ENCODE data around the gene LRCH1.

The LRCH1 gene

GRCh38 chr13:46639033-46639981 lies 86.3 kb downstream of the LRCH1 start:
- no peak for TF ChIP-seq CTCF (conservative IDR thresholded peaks at IDR 0.05; ENCODE audit: low read depth, low read length)
- Histone ChIP-seq H4K20me1 (ENCODE audit: insufficient read depth) (no peaks in the 10 kb centered on the region), H3K4me1 (ENCODE audit: low read depth, poor library complexity, severe bottlenecking) (peaks cover 15% of the 10 kb centered on the region), H3K27ac (no peak overlapping the region), H3K9ac (no peak overlapping the region), H3K79me2 (ENCODE audit: insufficient read depth, low read depth) (no peaks in the 10 kb centered on the region), H3K4me2 (no peak overlapping the region), H3K27me3 (ENCODE audit: insufficient read depth, low read depth) (no peaks in the 10 kb centered on the region), H3K4me3 (IDR thresholded peaks at IDR 0.05; ENCODE audit: insufficient read depth, low read depth, low read length) (no peak overlapping the region), H2AFZ (ENCODE audit: low read depth) (no peak overlapping the region), H3K36me3 (ENCODE audit: insufficient read depth) (no peaks in the 10 kb centered on the region)

- Histone ChIP-seq H3K79me2 (ENCODE audit: insufficient read depth, low read depth) (no peaks in the 10 kb centered on the region), H4K20me1 (ENCODE audit: insufficient read depth) (no peaks in the 10 kb centered on the region), H3K4me2 (no peak overlapping the region), H3K27ac (no peak overlapping the region), H3K4me3 (IDR thresholded peaks at IDR 0.05; ENCODE audit: insufficient read depth, low read depth, low read length) (no peak overlapping the region), H3K9ac (no peak overlapping the region), H3K27me3 (ENCODE audit: insufficient read depth, low read depth) (no peaks in the 10 kb centered on the region), H3K36me3 (ENCODE audit: insufficient read depth) (no peaks in the 10 kb centered on the region), H2AFZ (ENCODE audit: low read depth) (no peak overlapping the region), H3K4me1 (ENCODE audit: low read depth, poor library complexity, severe bottlenecking) (peaks cover 15% of the 10 kb centered on the region)
- no peak for TF ChIP-seq CTCF (conservative IDR thresholded peaks at IDR 0.05; ENCODE audit: low read depth, low read length)
Measured at GRCh38 chr13:46640843-46641242, 87.9 kb downstream of the LRCH1 start.

GRCh38 chr13:46641274-46642081 lies 88.5 kb downstream of the LRCH1 start:
- no peak overlapping the region for H3K27ac ChIP-seq
- H2AFZ ChIP-seq (ENCODE audit: low read depth) = no peak overlapping the region
- no peak for TF ChIP-seq CTCF (conservative IDR thresholded peaks at IDR 0.05; ENCODE audit: low read depth, low read length)
- no peak overlapping the region for H3K4me3 ChIP-seq (IDR thresholded peaks at IDR 0.05; ENCODE audit: insufficient read depth, low read depth, low read length)
- H3K4me1 ChIP-seq (ENCODE audit: low read depth, poor library complexity, severe bottlenecking) = peaks cover 15% of the 10 kb centered on the region
- no peaks in the 10 kb centered on the region for H3K79me2 ChIP-seq (ENCODE audit: insufficient read depth, low read depth)
- no peaks in the 10 kb centered on the region for H4K20me1 ChIP-seq (ENCODE audit: insufficient read depth)
- H3K36me3 ChIP-seq (ENCODE audit: insufficient read depth) = no peaks in the 10 kb centered on the region
- H3K9ac ChIP-seq = no peak overlapping the region
- no peak overlapping the region for H3K4me2 ChIP-seq
- no peaks in the 10 kb centered on the region for H3K27me3 ChIP-seq (ENCODE audit: insufficient read depth, low read depth)

- Histone ChIP-seq H3K79me2 (ENCODE audit: insufficient read depth, low read depth) (no peaks in the 10 kb centered on the region; the same call in 1 of the 2 replicates), H3K4me1 (ENCODE audit: low read depth, poor library complexity, severe bottlenecking) (peaks cover 22% of the 10 kb centered on the region), H3K36me3 (ENCODE audit: insufficient read depth) (no peaks in the 10 kb centered on the region), H3K27me3 (ENCODE audit: insufficient read depth, low read depth) (no peaks in the 10 kb centered on the region), H2AFZ (ENCODE audit: low read depth) (no peak overlapping the region), H3K4me3 (IDR thresholded peaks at IDR 0.05; ENCODE audit: insufficient read depth, low read depth, low read length) (no peak overlapping the region), H3K4me2 (no peak overlapping the region), H3K9ac (no peak overlapping the region), H4K20me1 (ENCODE audit: insufficient read depth) (no peaks in the 10 kb centered on the region), H3K27ac (no peak overlapping the region)
- no peak for TF ChIP-seq CTCF (conservative IDR thresholded peaks at IDR 0.05; ENCODE audit: low read depth, low read length)
Measured at GRCh38 chr13:46642254-46642653, 89.3 kb downstream of the LRCH1 start.

All from KMS-11 (cell line).